IMR-90 (cell line): ENCODE data around the gene ARAP3. TPM values are rescaled to one million over a fixed set of nuclear protein-coding genes. Genes with fewer than 3 reads are reported as not detected.

Experiments
- ATAC-seq: fragments of 200-7000 bp; cut with Tn5 transposase; 2 replicates; pipeline ENCODE4 v1.9.1; 2020; ENCODE audit warnings: low read depth, mild to moderate bottlenecking, moderate library complexity
- BruUV-seq: library from RNA; stranded (reverse); fragments of 400-500 nt; replicated peaks from 2 replicates; lab custom pipeline; 2021; lab: Mats Ljungman, UMichigan
- CTCF ChIA-PET: fragments of 300-600 bp; formaldehyde crosslinking; extraction: SDS; loops from one replicate; lab custom pipeline; 2021; ENCODE audit warnings: antibody characterized with exemption; lab: Yijun Ruan, JAX
- POLR2A ChIA-PET: fragments of 300-600 bp; sonication (Branson Sonifier 250); formaldehyde crosslinking; loops from one replicate; lab custom pipeline; 2022; ENCODE audit warnings: antibody characterized with exemption; ENCODE audit not compliant: unreplicated experiment; lab: Charles Lee
- DNase-seq: peaks from one replicate; pipeline ENCODE4 v3.0.0; 2013
- H2AFZ ChIP-seq: replicated peaks from 2 replicates; pipeline ENCODE3; 2013; ENCODE audit warnings: low read length, mild to moderate bottlenecking; ENCODE audit not compliant: poor library complexity
- H2AK5ac ChIP-seq: 2 replicates; pipeline ENCODE4 v1.6.1; 2013; ENCODE audit warnings: low read depth, low read length, inconsistent platforms
- H2AK9ac ChIP-seq: replicated peaks from 2 replicates; pipeline ENCODE3; 2013; ENCODE audit warnings: mild to moderate bottlenecking, low read depth, low read length, moderate library complexity; ENCODE audit not compliant: poor library complexity
- H2BK120ac ChIP-seq: 2 replicates; pipeline ENCODE4 v1.6.1; 2013; ENCODE audit warnings: low read depth, low read length, inconsistent platforms
- H2BK15ac ChIP-seq: 3 replicates; pipeline ENCODE4 v1.6.1; 2013; ENCODE audit warnings: low read depth, low read length, inconsistent platforms
- H2BK20ac ChIP-seq: 2 replicates; pipeline ENCODE4 v1.6.1; 2013; ENCODE audit warnings: low read depth, mild to moderate bottlenecking, inconsistent platforms, low read length, moderate library complexity
- H2BK5ac ChIP-seq: 2 replicates; pipeline ENCODE4 v1.6.1; 2013; ENCODE audit warnings: mild to moderate bottlenecking, low read depth, low read length, inconsistent platforms; ENCODE audit not compliant: poor library complexity, severe bottlenecking
- H3K14ac ChIP-seq: replicated peaks from 2 replicates; pipeline ENCODE4 v1.6.1; 2013; ENCODE audit warnings: low read depth, low read length, inconsistent platforms
- H3K18ac ChIP-seq: 2 replicates; pipeline ENCODE4 v1.6.1; 2013; ENCODE audit warnings: low read depth, low read length, control low read depth
- H3K23ac ChIP-seq: 2 replicates; pipeline ENCODE4 v1.6.1; 2013; ENCODE audit warnings: low read depth, low read length, inconsistent platforms
- H3K27ac ChIP-seq: 2 replicates; pipeline ENCODE4 v1.5.1; 2013; ENCODE audit warnings: mild to moderate bottlenecking, control low read depth, low read length; ENCODE audit not compliant: insufficient read depth
- H3K27me3 ChIP-seq: 2 replicates; pipeline ENCODE4 v1.6.1; 2013; ENCODE audit warnings: low read length; ENCODE audit not compliant: control insufficient read depth, insufficient read depth
- H3K36me3 ChIP-seq: 2 replicates; pipeline ENCODE4 v1.6.1; 2013; ENCODE audit warnings: low read length, mixed read lengths; ENCODE audit not compliant: control insufficient read depth, insufficient read depth
- H3K4ac ChIP-seq: 2 replicates; pipeline ENCODE4 v1.6.1; 2013; ENCODE audit warnings: low read depth, low read length, inconsistent platforms
- H3K4me1 ChIP-seq: 2 replicates; pipeline ENCODE4 v1.6.1; 2013; ENCODE audit warnings: low read length, mixed read lengths; ENCODE audit not compliant: control insufficient read depth, insufficient read depth
- H3K4me2 ChIP-seq: 2 replicates; pipeline ENCODE4 v1.6.1; 2013; ENCODE audit warnings: low read depth, mild to moderate bottlenecking, control low read depth, low read length, moderate library complexity
- H3K4me3 ChIP-seq: 2 replicates; pipeline ENCODE4 v1.5.1; 2013; ENCODE audit warnings: low read depth, mild to moderate bottlenecking, control low read depth, low read length, moderate library complexity; ENCODE audit not compliant: insufficient read depth
- H3K56ac ChIP-seq: 2 replicates; pipeline ENCODE4 v1.6.1; 2013; ENCODE audit warnings: low read length, inconsistent platforms; ENCODE audit not compliant: insufficient read depth; ENCODE audit errors: extremely low read depth
- H3K79me1 ChIP-seq, 2 experiments: 2 replicates each; pipeline ENCODE4 v1.6.1; 2013; ENCODE audit warnings: low read length in 2 of 2, inconsistent platforms in 1 of 2, low read depth in 1 of 2
- H3K9ac ChIP-seq: 2 replicates; pipeline ENCODE4 v1.6.1; 2013; ENCODE audit warnings: low read depth, low read length, control low read depth
- H3K9me1 ChIP-seq: 2 replicates; pipeline ENCODE4 v1.6.1; 2013; ENCODE audit warnings: low read length, inconsistent platforms; ENCODE audit not compliant: insufficient read depth
- H3K9me3 ChIP-seq: 2 replicates; pipeline ENCODE4 v1.6.1; 2013; ENCODE audit warnings: low read length; ENCODE audit not compliant: control insufficient read depth, insufficient read depth
- H4K20me1 ChIP-seq: 2 replicates; pipeline ENCODE4 v1.6.1; 2013; ENCODE audit warnings: low read length, inconsistent platforms; ENCODE audit not compliant: insufficient read depth
- H4K5ac ChIP-seq: 2 replicates; pipeline ENCODE4 v1.6.1; 2013; ENCODE audit warnings: mild to moderate bottlenecking, low read depth, low read length, control low read depth
- H4K8ac ChIP-seq, 2 experiments: 2 replicates each; pipeline ENCODE4 v1.6.1; 2013; ENCODE audit warnings: low read depth in 2 of 2, low read length in 2 of 2, control low read depth in 1 of 2, inconsistent platforms in 1 of 2
- H4K91ac ChIP-seq: 2 replicates; pipeline ENCODE4 v1.6.1; 2013; ENCODE audit warnings: low read depth, low read length, inconsistent platforms; ENCODE audit not compliant: insufficient read depth
- CHD1 ChIP-seq: IDR thresholded peaks from 2 replicates; pipeline ENCODE4 v1.6.1; 2012; ENCODE audit warnings: low read depth, low read length, improper control_type of control experiment
- FOS ChIP-seq: fragments of 150-350 bp; IDR thresholded peaks from 2 replicates; pipeline ENCODE4 v1.6.1; 2016; ENCODE audit warnings: low read depth, low read length
- MXI1 ChIP-seq: IDR thresholded peaks from 2 replicates; pipeline ENCODE4 v1.6.1; 2012; ENCODE audit warnings: low read depth, mild to moderate bottlenecking, low read length, moderate library complexity, borderline replicate concordance
- NFE2L2 ChIP-seq: fragments of 150-350 bp; IDR thresholded peaks from 2 replicates; pipeline ENCODE4 v1.6.1; 2016; ENCODE audit warnings: low read depth, mild to moderate bottlenecking, low read length
- RFX5 ChIP-seq: IDR thresholded peaks from 2 replicates; pipeline ENCODE4 v1.8.0; 2012; ENCODE audit warnings: low read depth, mild to moderate bottlenecking, low read length, moderate library complexity
- SMC3 ChIP-seq: fragments of 150-350 bp; IDR thresholded peaks from 2 replicates; pipeline ENCODE4 v1.6.1; 2016; ENCODE audit warnings: low read depth, mild to moderate bottlenecking, antibody characterized with exemption, low read length, moderate library complexity
- WGBS, 2 experiments: methylation state at CpG; one replicate each; pipeline versions ENCODE4 v1.1.5 to v1.1.7; 2013; ENCODE audit warnings: missing lambda C conversion rate in 2 of 2; ENCODE audit not compliant: insufficient read length in 1 of 2; ENCODE audit errors: extremely low coverage in 2 of 2; 5-methylcytosine and 5-hydroxymethylcytosine counted together
- dilution Hi-C: fragments of 300-500 bp; cut with HindIII; formaldehyde crosslinking; loops from one replicate; pipeline ENCODE4 v1.14.3; 2018; ENCODE audit warnings: low sequenced_read_pairs; ENCODE audit not compliant: unreplicated experiment
- in situ Hi-C: fragments of 300-500 bp; cut with MboI; formaldehyde crosslinking; loops from 3 replicates; pipeline ENCODE4 v1.14.3; 2019; ENCODE audit warnings: low sequenced_read_pairs, inconsistent platforms, mixed read lengths
- intact Hi-C: fragments of 100-400 bp; cut with micrococcal nuclease; formaldehyde crosslinking; loops from 2 replicates; pipeline ENCODE4 v1.10.0; 2022
- polyA plus RNA-seq, 3 experiments: library from polyadenylated mRNA; depleted of rRNA; stranded (reverse); fragments of >200 nt; gene quantifications; 2 replicates each; pipeline ENCODE4 v1.2.3, GENCODE V29; 2012; ENCODE audit warnings: low replicate concordance in 1 of 3
- total RNA-seq: library from RNA; depleted of rRNA; stranded (reverse); fragments of >200 nt; gene quantifications from 2 replicates; pipeline ENCODE4 v1.2.3, GENCODE V29; 2012
- TF ChIP-seq, protein P1 (sequence below): conservative IDR thresholded peaks from 2 replicates; pipeline ENCODE4 v1.5.1; 2012; ENCODE audit warnings: mild to moderate bottlenecking, low read depth, low read length, improper control_type of control experiment

The ARAP3 gene
- total and polyA plus RNA-seq, 2 of the 4 experiments (the other 2 are of a cell fraction), result 2.2 to 6.9 TPM

- H3K27me3 ChIP-seq, result peaks cover 86% of the 10 kb centered on the region
- POLR2A ChIA-PET, result no interaction called here
These were observed 23.4 kb upstream of the ARAP3 start for GRCh38 chr5:141705469-141705868.

More at GRCh38 chr5:141705469-141705868, 23.4 kb upstream of the ARAP3 start:
- ATAC-seq, result no peak
- intact Hi-C loops (no loop called here), in situ Hi-C loops (no loop called here), dilution Hi-C loops (no loop called here)
- Histone ChIP-seq H3K4me2 (no peak overlapping the region), H3K23ac (no peak overlapping the region), H2BK15ac (no peak overlapping the region), H3K9me3 (no peaks in the 10 kb centered on the region), H2BK20ac (no peak overlapping the region), H2BK5ac (no peak overlapping the region), H3K27ac (no peak overlapping the region), H4K5ac (no peak overlapping the region), H3K4ac (no peak overlapping the region), H3K36me3 (no peaks in the 10 kb centered on the region), H3K56ac (no peak overlapping the region), H2AK5ac (no peak overlapping the region), H3K9me1 (no peaks in the 10 kb centered on the region; the same call in 1 of the 2 replicates), H3K14ac (no peak overlapping the region), H3K79me1 (no peaks in the 10 kb centered on the region), H3K18ac (no peak overlapping the region), H3K4me1 (no peaks in the 10 kb centered on the region), H2BK120ac (no peak overlapping the region), H2AFZ (no peak overlapping the region), H3K4me3 (no peak overlapping the region), H4K91ac (no peak overlapping the region), H2AK9ac (no peak overlapping the region), H3K9ac (no peak overlapping the region), H4K8ac (no peak overlapping the region), H4K20me1 (no peaks in the 10 kb centered on the region; the same call in none of the 2 replicates)
- BruUV-seq, result no TSS peak
- TF ChIP-seq, protein P1, sequence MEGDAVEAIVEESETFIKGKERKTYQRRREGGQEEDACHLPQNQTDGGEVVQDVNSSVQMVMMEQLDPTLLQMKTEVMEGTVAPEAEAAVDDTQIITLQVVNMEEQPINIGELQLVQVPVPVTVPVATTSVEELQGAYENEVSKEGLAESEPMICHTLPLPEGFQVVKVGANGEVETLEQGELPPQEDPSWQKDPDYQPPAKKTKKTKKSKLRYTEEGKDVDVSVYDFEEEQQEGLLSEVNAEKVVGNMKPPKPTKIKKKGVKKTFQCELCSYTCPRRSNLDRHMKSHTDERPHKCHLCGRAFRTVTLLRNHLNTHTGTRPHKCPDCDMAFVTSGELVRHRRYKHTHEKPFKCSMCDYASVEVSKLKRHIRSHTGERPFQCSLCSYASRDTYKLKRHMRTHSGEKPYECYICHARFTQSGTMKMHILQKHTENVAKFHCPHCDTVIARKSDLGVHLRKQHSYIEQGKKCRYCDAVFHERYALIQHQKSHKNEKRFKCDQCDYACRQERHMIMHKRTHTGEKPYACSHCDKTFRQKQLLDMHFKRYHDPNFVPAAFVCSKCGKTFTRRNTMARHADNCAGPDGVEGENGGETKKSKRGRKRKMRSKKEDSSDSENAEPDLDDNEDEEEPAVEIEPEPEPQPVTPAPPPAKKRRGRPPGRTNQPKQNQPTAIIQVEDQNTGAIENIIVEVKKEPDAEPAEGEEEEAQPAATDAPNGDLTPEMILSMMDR, result no peak
- TF ChIP-seq SMC3 (no peak), FOS (no peak), CHD1 (no peak), NFE2L2 (no peak), RFX5 (no peak), MXI1 (no peak)
- no peak for DNase-seq
- WGBS, 2 experiments, result 17% methylated on average over 1 of the region's 1 CpG; no CpG with 5 or more reads in 1 of the 2 experiments
- CTCF ChIA-PET, result no interaction called here
